Measurements from ENCODE around the gene SLC1A5.

- TF ChIP-seq CTCF (IDR thresholded peaks at IDR 0.05) (no peak), POLR2A (IDR thresholded peaks at IDR 0.05) (no peak), EP300 (IDR thresholded peaks at IDR 0.05) (no peak)
These were observed 18.3 kb upstream of the SLC1A5 start for GRCh38 chr19:46806656-46807055.

Measured in tibial nerve (tissue), 4 donors.